GM12892 (cell line): ENCODE results near the gene RDH12.

Source experiments
- DNase-seq: peaks from one replicate; pipeline ENCODE4 v3.0.0; 2011; ENCODE audit not compliant: insufficient read length
- FAIRE-seq: peaks from 2 replicates; lab custom pipeline; 2011; peaks lifted over from hg19 to GRCh38; lab: Jason Lieb, UNC
- POLR2A ChIP-seq: IDR thresholded peaks from 2 replicates; pipeline ENCODE4 v1.6.1; 2011; ENCODE audit warnings: low read depth, low read length, control low read depth
- POLR2AphosphoS5 ChIP-seq: IDR thresholded peaks from 2 replicates; pipeline ENCODE4 v1.6.1; 2011; ENCODE audit warnings: low read depth, low read length, control low read depth
- TAF1 ChIP-seq: IDR thresholded peaks from 2 replicates; pipeline ENCODE4 v1.6.1; 2011; ENCODE audit warnings: low read depth, mild to moderate bottlenecking, control low read depth, low read length, borderline replicate concordance

Gene RDH12

DNA sequence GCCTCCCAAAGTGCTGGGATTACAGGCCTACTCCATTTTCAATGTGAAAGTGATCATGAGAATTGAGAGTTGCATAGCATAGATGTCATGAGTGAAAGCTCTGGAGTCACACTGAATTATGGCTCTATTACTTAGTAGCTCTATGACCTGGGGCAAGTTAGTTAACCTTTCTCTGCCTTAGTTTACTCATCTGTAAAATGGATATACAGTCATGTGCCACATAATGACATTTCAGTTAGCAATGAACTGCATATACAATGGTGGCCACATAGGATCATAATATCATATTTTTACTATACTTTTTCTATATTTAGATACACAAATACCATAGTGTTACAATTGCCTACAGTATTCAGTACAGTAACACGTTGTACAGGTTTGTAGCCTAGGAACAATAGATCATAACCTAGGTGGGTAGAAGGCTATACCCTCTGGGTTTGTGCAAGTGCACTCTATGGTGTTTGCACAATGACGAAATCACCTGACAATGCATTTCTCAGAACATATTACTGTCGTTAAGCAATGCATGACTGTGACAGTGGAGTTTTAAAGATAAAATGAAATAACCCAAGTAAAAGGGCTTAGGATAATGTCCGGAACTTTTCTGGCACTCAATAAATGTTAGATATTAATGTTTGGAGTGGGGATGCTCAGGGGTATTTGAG, 61.6 kb downstream of the RDH12 start:
- TF ChIP-seq POLR2A (no peak), TAF1 (no peak), POLR2AphosphoS5 (no peak)
- FAIRE-seq (no peak), DNase-seq (no peak)

DNA sequence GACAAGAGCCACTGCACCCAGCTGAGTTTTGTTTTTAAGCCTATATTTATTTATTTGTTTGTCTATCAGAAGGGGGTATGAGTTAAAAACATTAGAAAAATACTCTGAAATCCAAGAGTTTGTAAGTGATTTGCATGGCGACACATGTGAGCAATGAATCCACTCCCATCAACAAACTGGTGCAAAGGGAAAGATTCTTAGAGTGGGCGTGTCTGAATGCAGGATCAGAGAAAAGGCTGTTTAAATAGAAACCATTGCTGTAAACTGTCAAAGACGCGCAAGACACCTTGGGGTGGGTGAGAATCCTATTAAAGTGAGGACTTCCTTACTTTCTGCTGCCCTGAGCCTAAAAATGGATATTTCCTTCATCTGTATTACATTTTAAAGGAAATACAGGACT, 62.8 kb downstream of the RDH12 start:
- DNase-seq (no peak), FAIRE-seq (no peak)
- no peak for TF ChIP-seq POLR2A
- TF ChIP-seq POLR2AphosphoS5, result no peak
- no peak for TF ChIP-seq TAF1

DNA sequence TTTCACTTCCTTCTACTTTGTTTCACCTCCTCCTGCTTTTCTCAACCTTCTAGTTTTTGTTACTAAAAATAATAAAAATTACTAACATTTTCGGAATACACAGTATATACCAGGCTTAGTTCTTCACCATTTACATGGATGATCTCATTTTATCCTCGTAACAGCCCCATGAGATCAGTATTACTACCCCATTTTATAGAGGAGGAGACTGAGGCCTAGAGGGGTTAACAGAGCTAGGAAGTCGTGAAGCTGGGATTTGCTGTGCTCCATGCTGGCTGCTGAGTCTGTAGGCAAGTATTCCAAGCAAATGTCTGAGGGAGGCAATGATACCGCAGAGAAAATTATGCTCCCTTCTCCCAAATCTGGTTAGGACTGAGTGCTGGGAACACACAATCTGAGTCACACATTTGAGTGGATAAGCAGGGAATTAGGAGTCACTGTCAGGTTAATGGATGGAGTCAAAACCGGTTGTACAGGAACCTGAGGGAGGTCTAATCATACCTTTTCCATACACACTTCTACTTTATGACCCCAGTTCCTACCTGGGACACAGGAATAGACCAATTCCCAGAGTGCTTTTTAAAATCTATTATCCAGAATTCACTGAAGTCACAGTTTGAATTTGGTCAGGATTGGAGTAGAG, 63.6 kb downstream of the RDH12 start:
- TF ChIP-seq TAF1 (no peak), POLR2A (no peak), POLR2AphosphoS5 (no peak)
- no peak for DNase-seq
- FAIRE-seq, result no peak

DNA sequence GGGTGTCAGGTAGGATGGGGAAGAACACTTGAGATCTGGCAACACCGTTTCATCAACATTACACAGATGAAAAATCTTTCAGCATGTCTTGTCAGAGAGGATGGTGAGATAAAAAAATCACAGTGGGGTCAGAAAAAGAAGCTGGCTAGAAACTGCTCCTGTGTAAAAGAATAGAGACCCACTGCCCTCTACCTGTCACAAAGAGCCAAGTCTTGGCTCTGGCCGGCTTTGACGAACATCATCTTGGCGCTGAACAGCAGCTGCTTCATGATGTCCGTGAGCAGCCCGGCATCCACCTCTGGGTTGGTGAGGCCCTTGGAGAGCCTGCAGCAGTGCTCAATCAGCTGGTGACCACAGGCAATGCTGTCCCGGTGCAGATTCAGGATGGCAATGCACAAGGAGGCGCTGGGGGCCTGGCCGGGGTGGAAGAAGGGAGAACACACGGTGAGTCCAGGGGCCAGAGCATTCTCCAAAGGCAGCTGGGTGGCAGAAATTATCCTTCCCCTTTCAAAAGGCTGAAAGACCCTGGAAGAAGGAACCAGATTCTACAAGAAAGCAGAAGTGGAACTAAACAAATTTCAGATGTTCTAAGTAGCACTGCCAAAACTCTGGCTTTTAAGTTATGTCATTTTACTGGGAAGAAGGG, 64.5 kb downstream of the RDH12 start:
- no peak for DNase-seq
- no peak for FAIRE-seq
- TF ChIP-seq POLR2A (no peak), POLR2AphosphoS5 (no peak), TAF1 (no peak)

DNA sequence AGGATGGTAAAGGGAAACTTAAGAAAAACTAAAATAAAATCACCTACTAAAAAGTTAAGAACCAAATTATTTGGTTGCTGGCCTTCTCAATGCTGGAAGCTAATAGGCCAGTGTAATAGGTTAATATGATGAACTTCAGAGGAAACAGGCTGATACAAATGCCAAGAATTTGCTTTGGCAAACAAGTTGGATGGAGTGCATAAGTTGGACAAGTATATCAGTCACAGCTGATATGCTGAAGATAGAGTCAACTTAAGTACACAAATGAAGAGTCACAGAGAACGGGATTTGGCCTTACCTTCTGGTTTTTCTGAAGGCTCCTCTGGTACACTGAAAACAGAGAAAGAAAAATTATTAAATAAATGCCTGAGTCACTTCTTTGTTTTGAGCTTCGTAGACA, 66.5 kb downstream of the RDH12 start:
- DNase-seq, result no peak
- no peak for FAIRE-seq
- no peak for TF ChIP-seq POLR2A
- TF ChIP-seq TAF1, result no peak
- TF ChIP-seq POLR2AphosphoS5, result no peak

DNA sequence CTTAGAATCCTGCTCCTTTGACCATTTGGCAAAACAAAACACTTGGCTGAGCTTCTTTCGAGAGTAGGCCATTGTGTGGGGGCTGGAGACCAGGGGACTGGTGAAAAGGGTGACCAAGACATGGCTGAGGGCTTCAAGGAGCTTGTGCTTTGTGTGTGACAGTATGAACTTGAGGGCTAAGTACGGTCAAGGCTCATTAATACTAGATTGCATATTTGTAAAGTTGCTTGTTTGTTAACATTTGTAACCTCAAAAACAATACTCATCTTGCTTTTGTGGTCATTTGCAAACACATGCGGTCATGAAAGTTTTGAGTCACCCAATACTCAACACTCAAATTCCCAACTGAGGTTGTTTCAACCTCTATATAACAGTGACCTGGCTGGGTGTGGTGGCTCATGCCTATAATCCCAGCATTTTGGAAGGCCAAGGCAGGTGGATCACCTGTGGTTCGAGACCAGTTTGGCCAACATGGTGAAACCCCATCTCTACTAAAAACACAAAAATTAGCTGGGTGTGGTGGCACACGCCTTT, 72.2 kb downstream of the RDH12 start:
- TF ChIP-seq POLR2AphosphoS5 (no peak), POLR2A (no peak), TAF1 (no peak)
- DNase-seq (no peak), FAIRE-seq (no peak)

DNA sequence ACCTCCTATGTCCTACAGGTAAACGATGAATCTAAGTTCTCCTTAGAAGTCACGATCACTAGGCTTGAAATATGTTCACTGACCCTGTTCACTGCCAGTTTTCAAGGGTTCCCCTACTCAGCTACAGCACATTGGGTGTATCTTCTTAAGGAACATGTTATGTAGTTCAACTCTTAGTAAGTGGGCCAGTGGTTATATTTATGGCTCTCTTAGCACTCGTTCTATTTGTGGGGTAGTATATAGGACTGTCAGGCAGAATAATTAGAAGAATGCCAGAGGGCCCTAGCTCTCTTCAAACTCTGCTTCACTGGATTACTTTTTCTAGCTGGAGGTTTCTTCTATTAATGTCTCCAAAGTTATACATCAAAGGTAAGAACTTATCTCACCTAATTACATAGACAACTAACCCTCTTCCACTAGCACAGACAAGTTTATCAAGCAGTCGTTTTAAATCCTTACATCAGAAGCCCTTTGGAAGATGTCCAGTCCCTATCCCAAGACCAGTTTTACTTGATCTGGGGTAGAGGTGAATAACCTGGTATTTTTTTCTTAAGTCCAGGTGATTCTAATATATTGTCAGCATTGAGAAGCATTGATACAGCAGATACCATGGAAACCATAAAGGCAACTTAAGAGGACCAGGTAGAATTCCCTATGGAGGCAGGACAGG, 75.1 kb downstream of the RDH12 start:
- FAIRE-seq (no peak), DNase-seq (no peak)
- TF ChIP-seq TAF1 (no peak), POLR2A (no peak), POLR2AphosphoS5 (no peak)

DNA sequence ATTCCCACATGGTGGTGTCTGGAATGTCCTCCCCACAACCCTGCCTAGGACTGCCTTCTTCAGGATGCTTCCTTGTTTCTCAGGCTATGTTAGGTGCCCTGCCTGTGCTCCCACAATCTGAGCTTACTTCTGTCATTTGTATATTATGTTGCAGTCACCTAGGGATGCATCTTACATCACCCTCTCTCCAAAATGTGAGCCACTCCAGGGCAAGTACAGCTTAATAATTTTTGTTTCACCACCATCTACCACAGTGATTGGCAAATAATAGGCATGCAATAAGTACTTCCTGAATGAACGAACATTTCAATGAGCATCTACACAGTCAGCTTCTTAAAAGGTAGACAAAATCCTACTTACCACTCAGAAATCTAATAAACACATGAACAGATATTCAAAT, 77.1 kb downstream of the RDH12 start:
- DNase-seq, result no peak
- no peak for FAIRE-seq

DNA sequence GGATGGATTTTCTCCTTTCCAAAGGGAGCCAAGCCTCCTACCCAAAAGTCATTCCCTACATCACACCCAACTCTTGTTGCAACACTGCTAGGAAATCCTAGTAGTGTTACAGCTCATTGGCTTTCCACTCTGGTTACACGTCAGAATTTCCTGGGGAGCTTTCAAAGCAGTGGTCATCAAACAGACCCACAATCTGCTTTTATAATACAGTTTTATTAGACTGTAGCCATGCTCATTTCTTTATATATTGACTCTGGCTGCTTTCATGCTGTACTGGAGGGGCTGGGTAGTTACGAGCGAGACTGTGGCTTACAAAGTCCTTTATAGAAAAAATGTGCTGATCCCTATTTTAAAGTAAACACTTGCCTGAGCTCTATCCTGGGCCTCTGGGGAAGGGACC, 80.4 kb downstream of the RDH12 start:
- no peak for TF ChIP-seq TAF1
- TF ChIP-seq POLR2A, result no peak
- TF ChIP-seq POLR2AphosphoS5, result no peak
- DNase-seq (no peak), FAIRE-seq (no peak)

More for the DNA sequence above, 77.1 kb downstream of the RDH12 start:
- TF ChIP-seq POLR2AphosphoS5, result no peak
- no peak for TF ChIP-seq TAF1
- TF ChIP-seq POLR2A, result no peak
